ENCODE data around the gene CHRNA7. TPM values are rescaled to one million over a fixed set of nuclear protein-coding genes. Genes with fewer than 3 reads are reported as not detected.

Gene CHRNA7
- total RNA-seq, 4 donors from 2014 or later = 0.23 to 6.1 (median 1.3) TPM

DNA sequence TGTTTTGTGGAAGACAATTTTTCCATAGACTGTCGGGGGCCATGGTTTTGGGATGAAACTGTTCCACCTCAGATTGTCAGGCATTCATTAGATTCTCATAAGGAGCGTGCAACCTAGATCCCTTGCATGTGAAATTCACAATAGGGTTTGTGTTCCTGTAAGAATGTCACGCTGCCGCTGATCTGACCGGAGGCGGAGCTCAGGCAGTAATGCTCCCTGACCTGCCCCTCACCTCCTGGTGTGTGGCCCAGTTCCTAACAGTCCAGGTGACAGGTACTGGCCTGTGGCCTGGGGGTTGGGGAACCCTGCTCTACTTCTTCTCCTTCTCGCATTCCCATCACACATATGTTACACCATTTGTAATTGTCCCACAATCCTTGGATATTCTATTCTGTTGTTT lies 11.0 kb downstream of the CHRNA7 start:
- DNase-seq (ENCODE audit: low spot score in 2 of 2) = no peak
- no peak overlapping the region for H3K27ac ChIP-seq
- H3K4me1 ChIP-seq = no peaks in the 10 kb centered on the region
- no peak overlapping the region for H3K4me3 ChIP-seq
- no peak for TF ChIP-seq POLR2AphosphoS5 (IDR thresholded peaks at IDR 0.05)
- no peak for TF ChIP-seq EP300 (IDR thresholded peaks at IDR 0.05)
- no peak for TF ChIP-seq POLR2A (IDR thresholded peaks at IDR 0.05)
- TF ChIP-seq, protein P1, sequence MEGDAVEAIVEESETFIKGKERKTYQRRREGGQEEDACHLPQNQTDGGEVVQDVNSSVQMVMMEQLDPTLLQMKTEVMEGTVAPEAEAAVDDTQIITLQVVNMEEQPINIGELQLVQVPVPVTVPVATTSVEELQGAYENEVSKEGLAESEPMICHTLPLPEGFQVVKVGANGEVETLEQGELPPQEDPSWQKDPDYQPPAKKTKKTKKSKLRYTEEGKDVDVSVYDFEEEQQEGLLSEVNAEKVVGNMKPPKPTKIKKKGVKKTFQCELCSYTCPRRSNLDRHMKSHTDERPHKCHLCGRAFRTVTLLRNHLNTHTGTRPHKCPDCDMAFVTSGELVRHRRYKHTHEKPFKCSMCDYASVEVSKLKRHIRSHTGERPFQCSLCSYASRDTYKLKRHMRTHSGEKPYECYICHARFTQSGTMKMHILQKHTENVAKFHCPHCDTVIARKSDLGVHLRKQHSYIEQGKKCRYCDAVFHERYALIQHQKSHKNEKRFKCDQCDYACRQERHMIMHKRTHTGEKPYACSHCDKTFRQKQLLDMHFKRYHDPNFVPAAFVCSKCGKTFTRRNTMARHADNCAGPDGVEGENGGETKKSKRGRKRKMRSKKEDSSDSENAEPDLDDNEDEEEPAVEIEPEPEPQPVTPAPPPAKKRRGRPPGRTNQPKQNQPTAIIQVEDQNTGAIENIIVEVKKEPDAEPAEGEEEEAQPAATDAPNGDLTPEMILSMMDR (IDR thresholded peaks at IDR 0.05) = no peak
- H3K27me3 ChIP-seq = no peaks in the 10 kb centered on the region
- H3K36me3 ChIP-seq = no peaks in the 10 kb centered on the region
- H3K9me3 ChIP-seq = no peaks in the 10 kb centered on the region
- 85% methylated on average over 7 of the region's 7 CpGs for WGBS

- 10% methylated on average over 1 of the region's 1 CpG for WGBS
- TF ChIP-seq POLR2AphosphoS5 (IDR thresholded peaks at IDR 0.05) (no peak), EP300 (IDR thresholded peaks at IDR 0.05) (no peak), POLR2A (IDR thresholded peaks at IDR 0.05) (no peak)
- TF ChIP-seq, protein P1 (IDR thresholded peaks at IDR 0.05) = no peak
- Histone ChIP-seq H3K4me1 (no peaks in the 10 kb centered on the region), H3K27me3 (no peaks in the 10 kb centered on the region), H3K9me3 (no peaks in the 10 kb centered on the region), H3K27ac (no peak overlapping the region), H3K4me3 (no peak overlapping the region), H3K36me3 (no peaks in the 10 kb centered on the region)
- DNase-seq (ENCODE audit: low spot score in 2 of 2) = no peak
Measured at GRCh38 chr15:32042269-32042972, 12.1 kb downstream of the CHRNA7 start.

- WGBS = 48% methylated on average over 5 of the region's 5 CpGs
- no peaks in the 10 kb centered on the region for H3K36me3 ChIP-seq
- no peak overlapping the region for H3K27ac ChIP-seq
- no peaks in the 10 kb centered on the region for H3K9me3 ChIP-seq
- no peak for DNase-seq (ENCODE audit: low spot score in 2 of 2)
- TF ChIP-seq EP300 (IDR thresholded peaks at IDR 0.05) (no peak), POLR2AphosphoS5 (IDR thresholded peaks at IDR 0.05) (no peak), POLR2A (IDR thresholded peaks at IDR 0.05) (no peak)
- TF ChIP-seq, protein P1 (IDR thresholded peaks at IDR 0.05) = no peak
- H3K27me3 ChIP-seq = no peaks in the 10 kb centered on the region
- no peaks in the 10 kb centered on the region for H3K4me1 ChIP-seq
- no peak overlapping the region for H3K4me3 ChIP-seq
Measured at GRCh38 chr15:32053719-32054118, 23.4 kb downstream of the CHRNA7 start.

DNA sequence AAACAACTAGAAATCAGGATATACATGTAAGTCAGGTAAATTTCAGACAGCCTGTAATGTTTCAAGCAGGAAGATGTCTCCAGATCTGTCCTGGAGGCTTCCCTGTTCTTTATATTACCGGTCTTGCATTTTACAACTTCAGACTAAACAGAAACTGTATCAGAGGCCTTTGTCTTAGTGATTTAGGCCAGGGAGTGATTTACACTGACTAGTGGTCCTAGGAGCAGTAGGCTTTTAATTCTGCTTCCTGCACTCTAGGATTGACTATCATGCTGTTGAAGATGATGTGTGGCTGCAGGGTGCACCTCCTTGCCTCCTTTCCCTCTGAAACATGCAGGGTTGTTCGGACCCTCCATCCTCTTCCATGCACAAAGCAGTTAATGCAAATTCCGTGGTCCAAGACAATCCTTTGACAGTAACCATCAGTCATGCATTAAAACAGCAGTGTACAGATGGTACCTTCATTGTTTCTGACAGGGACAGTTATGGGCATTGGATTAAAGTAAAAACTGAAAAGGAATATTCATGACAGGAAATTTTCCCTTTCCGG lies 27.6 kb downstream of the CHRNA7 start:
- Histone ChIP-seq H3K9me3 (no peaks in the 10 kb centered on the region), H3K4me3 (no peak overlapping the region), H3K27me3 (no peaks in the 10 kb centered on the region), H3K36me3 (no peaks in the 10 kb centered on the region), H3K27ac (no peak overlapping the region), H3K4me1 (no peaks in the 10 kb centered on the region)
- TF ChIP-seq POLR2AphosphoS5 (IDR thresholded peaks at IDR 0.05) = no peak
- TF ChIP-seq, protein P1 (IDR thresholded peaks at IDR 0.05) = no peak
- TF ChIP-seq EP300 (IDR thresholded peaks at IDR 0.05) = no peak
- no peak for TF ChIP-seq POLR2A (IDR thresholded peaks at IDR 0.05)
- WGBS = 59% methylated on average over 4 of the region's 4 CpGs
- no peak for DNase-seq (ENCODE audit: low spot score in 2 of 2)

GRCh38 chr15:32060706-32061105 lies 30.4 kb downstream of the CHRNA7 start:
- WGBS = 87% methylated on average over 7 of the region's 7 CpGs
- H3K4me3 ChIP-seq = no peak overlapping the region
- DNase-seq (ENCODE audit: low spot score in 2 of 2) = no peak
- no peak overlapping the region for H3K27ac ChIP-seq
- no peaks in the 10 kb centered on the region for H3K27me3 ChIP-seq
- peaks cover 6% of the 10 kb centered on the region for H3K9me3 ChIP-seq
- H3K36me3 ChIP-seq = no peaks in the 10 kb centered on the region
- TF ChIP-seq, protein P1 (IDR thresholded peaks at IDR 0.05) = no peak
- TF ChIP-seq EP300 (IDR thresholded peaks at IDR 0.05) (no peak), POLR2AphosphoS5 (IDR thresholded peaks at IDR 0.05) (no peak), POLR2A (IDR thresholded peaks at IDR 0.05) (no peak)
- no peaks in the 10 kb centered on the region for H3K4me1 ChIP-seq
